Measurements from ENCODE around the gene NFKBIE. TPM values are rescaled to one million over a fixed set of nuclear protein-coding genes. Genes with fewer than 3 reads are reported as not detected.
A peak's percentile ranks its signal among the peaks of the same experiment; 100 is the strongest.

The NFKBIE gene
- total RNA-seq, 1 donor from 2014 or later = 2.4 TPM

DNA sequence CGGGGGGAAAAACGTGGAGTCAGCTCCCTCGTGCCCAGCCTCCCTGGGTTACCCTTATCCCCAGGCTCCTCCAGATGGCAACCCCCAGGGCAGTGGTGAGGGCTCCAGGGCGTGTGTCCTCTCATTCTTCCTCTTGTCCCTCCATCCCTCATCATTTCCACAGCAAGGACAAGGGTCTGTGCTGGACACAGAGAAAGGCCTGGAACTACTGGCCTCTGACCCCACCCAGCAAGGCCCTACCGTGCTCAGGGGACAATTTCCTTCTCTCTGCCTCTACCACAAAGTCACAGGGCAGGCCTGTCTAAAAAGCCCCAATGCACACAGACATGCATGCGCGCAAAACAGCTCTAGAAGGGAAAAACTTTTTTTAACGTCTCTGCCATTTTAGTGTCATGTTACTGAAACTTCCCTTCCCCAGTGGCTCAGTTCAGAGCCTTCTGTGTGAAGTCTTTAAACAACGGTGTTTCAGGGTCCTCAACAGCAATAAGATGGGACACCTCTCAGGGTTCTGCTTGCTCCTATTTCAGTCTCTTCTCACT, 7.0 kb downstream of the NFKBIE start:
- DNase-seq (ENCODE audit: low spot score) = no peak

- DNase-seq (ENCODE audit: low spot score) = no peak
These were observed 7.5 kb downstream of the NFKBIE start for GRCh38 chr6:44257753-44258324.

DNA sequence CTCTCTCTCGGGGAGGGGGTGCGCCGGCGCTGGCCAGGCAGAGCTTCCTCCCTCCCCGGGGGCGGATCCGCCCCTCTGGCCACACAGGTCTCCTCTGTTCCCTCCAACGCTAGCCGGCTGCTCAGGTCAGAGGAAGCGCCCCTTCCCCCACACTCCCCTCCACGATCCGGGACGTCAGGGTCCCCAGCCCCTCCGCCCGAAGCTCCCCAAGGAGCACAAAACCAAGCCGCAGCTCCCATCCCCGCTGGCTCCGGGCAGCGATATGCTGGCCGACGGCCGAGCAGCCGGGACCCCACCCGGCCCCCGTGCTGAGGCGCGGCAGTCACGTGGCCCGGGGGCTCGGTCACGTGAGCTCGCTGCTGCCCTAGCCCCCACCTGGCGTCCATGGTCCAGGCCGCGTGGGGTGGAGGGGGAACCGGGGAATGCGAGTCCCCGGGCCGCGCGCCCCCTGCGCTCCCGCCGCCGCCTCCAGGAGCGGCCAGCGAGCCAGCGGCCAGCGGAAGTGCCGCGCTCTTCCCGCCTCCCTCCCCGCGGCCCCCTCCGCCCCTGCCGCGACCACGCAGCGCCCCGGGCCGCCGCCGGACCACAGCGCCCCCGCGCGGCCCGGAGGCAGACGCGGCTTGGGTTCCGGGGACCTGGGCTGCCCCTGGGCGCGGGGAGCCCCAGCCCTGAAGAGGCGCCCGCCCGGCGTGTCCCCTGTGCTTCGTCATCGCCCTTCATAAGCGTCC, 8.2 kb downstream of the NFKBIE start, which contains the start of gene SLC35B2:
Gene SLC35B2 (minus strand): TSS at position 504 of the 728 bp plus-strand sequence. CDS start 118 bp downstream, at position 386.
- DNase-seq (ENCODE audit: low spot score) = peak; percentile 83

GRCh38 chr6:44256775-44257024, 8.7 kb downstream of the NFKBIE start:
- no peak for DNase-seq (ENCODE audit: low spot score)

DNA sequence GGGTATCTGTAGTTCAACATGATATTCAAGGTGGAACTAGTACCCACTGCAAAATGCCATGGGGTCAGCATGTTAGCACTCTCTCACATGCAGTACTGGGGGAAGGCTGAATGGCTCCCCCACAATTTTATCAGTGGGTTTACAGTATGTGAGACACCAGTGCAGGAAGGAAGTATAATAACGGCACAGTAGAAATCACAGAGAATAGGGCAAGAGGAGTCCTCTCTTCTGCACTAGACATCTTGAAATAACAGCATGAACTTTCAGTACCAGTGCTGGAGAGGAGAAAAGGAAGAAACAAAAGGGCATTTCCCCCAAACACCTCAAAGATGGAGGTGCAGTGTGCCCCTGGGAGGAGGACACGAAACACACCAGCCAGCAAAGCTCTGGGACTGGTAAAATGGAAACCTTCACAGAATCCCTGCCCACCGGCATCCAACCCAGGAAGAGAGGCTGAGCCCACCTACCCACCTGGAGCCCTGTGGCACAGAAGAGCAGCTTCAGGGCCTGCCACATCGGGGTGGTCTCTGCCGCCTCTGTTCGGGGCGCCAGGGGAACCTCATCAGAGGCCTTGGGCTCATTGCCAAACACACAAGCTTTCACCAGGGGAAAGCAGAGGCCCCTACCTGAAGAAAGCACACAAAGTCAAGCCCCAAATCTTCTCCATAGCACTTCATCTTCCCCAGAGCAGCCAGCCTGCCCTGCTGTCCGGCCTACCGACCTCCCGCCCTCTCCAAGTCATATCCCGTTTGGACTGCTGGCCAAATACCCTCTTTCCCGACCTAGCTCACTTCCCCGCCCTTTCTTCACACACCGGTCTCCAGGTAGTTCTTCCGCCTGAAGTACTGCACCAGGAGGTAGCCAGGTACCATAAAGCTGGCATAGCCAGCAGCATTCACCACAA, 9.2 kb downstream of the NFKBIE start:
- no peak for DNase-seq (ENCODE audit: low spot score)

DNA sequence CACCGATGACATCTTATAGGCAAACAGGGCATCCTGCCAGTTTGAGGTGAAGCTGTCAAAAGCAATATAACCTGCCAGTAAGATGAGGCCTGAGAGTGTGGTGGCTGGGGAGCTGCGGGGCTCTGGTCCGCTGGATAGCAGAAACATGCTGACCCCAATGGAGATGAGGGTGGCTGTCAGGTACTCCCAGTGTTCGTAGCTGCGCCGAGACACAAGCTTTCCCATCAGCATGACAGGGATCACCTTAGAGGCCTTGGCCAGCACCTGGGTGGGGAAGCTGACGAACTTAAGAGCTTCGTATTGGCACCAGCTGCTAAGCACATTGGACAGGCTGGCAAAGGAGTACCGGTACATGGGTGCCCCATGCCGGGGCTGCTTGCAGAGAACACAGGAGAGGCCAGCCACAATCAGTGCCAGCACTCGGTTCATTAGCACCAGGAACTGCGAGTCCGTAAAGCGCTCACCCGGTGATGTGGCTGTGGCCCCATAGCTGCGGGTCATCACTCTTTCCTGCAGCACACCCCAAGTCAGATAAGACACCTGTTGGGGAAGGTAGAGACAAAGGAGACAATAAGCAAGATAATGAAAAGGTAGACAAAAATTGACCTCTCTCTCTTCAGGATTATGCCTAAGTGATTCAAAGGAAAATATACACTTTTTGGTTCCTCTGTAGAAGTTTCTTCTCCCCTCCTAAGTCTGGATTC, 10.1 kb downstream of the NFKBIE start:
- DNase-seq (ENCODE audit: low spot score) = no peak

GRCh38 chr6:44254191-44255104, 10.9 kb downstream of the NFKBIE start:
- DNase-seq (ENCODE audit: low spot score) = no peak

GRCh38 chr6:44253307-44254101, 11.8 kb downstream of the NFKBIE start:
- DNase-seq (ENCODE audit: low spot score) = no peak

- no peak for DNase-seq (ENCODE audit: low spot score)
These were observed 13.5 kb downstream of the NFKBIE start for GRCh38 chr6:44251576-44252524.

- no peak for DNase-seq (ENCODE audit: low spot score)
These were observed 14.6 kb downstream of the NFKBIE start for GRCh38 chr6:44250718-44251123.

DNA sequence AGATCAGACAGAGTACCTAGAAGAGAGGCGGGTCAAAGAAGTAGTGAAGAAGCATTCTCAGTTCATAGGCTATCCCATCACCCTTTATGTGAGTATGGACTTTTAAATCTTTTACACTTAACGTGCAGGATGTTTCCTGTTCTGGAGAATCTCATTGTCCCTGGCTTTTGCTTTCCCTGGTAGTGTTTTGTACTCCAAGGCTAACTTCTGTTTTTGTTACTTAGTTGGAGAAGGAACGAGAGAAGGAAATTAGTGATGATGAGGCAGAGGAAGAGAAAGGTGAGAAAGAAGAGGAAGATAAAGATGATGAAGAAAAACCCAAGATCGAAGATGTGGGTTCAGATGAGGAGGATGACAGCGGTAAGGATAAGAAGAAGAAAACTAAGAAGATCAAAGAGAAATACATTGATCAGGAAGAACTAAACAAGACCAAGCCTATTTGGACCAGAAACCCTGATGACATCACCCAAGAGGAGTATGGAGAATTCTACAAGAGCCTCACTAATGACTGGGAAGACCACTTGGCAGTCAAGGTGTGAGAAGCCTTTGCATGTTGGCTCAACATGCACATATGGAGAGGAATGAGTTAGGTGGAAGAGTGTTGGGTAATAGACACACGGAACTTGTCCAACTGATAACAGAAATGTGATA, 15.2 kb downstream of the NFKBIE start:
- DNase-seq (ENCODE audit: low spot score) = no peak

GRCh38 chr6:44249082-44249748, 16.1 kb downstream of the NFKBIE start:
- DNase-seq (ENCODE audit: low spot score) = no peak

DNA sequence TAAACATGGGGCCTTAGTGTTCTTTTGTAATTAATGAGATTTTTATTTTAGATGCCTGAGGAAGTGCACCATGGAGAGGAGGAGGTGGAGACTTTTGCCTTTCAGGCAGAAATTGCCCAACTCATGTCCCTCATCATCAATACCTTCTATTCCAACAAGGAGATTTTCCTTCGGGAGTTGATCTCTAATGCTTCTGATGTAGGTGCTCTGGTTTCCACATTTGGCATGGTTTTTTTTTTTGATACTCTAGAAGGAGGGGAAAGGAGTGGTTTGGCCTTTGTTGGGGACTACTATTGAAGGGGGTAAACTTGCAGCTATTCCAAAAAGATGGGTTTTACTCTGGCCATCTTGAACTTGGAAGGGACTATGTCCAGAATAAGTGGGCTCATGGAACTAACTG, 16.8 kb downstream of the NFKBIE start:
- DNase-seq (ENCODE audit: low spot score) = no peak

DNA sequence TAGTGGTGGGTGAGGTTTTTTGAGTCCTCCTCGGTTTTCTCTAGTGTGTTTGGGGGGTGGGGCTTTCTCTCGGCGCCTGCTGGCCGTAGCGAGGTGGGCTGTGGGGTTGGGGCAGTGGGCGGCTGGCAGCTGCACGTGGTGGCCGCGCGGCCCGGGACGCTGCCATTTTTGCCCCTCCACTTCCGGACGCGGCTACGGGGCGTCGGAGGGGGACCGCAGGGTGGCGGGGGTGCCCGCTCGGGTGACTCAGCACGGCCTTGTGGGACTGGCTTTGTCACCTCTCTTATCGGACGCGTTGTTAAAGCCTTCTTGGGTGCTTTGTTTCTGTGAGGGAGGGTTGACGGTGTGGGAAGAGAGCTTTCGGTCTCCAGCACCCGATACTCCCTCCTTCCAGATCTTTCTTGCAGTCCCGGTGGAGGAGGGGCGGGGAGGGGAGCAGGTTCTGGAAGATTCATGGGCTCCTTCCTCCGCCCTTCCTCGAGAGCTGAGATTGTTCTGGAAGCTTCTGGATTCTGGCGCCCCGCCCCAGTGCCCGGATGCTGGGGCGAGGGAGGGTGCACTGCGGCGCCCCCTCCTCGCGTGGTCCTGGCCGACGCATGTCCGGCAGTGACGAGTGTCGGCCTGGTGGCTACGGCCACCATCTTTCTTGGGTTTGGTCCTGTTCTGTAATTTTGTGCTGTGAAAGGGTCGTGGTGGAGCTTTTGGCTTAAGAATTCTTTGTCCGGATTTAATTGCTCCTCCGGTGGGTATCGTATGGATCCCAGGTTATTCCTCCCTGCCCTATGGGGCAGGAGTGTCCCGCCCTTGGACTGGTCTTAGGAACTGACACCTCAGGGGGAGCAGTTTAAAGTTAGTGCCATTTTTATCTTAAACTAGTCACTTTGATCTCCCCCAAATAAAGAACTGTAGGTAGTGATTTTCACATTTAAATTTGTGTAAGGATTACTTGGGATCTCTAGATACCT, 17.7 kb downstream of the NFKBIE start:
- DNase-seq (ENCODE audit: low spot score) = peak; percentile 73

- peak; percentile 96 for DNase-seq (ENCODE audit: low spot score)
These were observed 18.6 kb downstream of the NFKBIE start, which contains the start of gene HSP90AB1 for GRCh38 chr6:44246663-44247337. TSS of gene HSP90AB1 (plus strand) at chr6:44247101. CDS start at chr6:44248630, 1,529 bp downstream.

Data from umbilical cord (tissue), 2 donors.